IgD-negative memory B cell (primary cell): Measurements from ENCODE around the gene EEF1AKMT1. TPM values are rescaled to one million over a fixed set of nuclear protein-coding genes. Genes with fewer than 3 reads are reported as not detected.

Experiments
- H3K27ac Mint-ChIP-seq, 3 donors: one replicate each; pipeline ENCODE4 v1.8.0; 2020 to 2022; ENCODE audit warnings: mild to moderate bottlenecking in 3 of 3, mixed read lengths in 3 of 3, moderate library complexity in 1 of 3
- H3K27me3 Mint-ChIP-seq: one replicate; pipeline ENCODE4 v1.8.0; 2021; ENCODE audit warnings: mixed read lengths
- H3K36me3 Mint-ChIP-seq: one replicate; pipeline ENCODE4 v1.8.0; 2020; ENCODE audit warnings: mild to moderate bottlenecking, mixed read lengths
- H3K4me1 Mint-ChIP-seq, 3 donors: one replicate each; pipeline ENCODE4 v1.8.0; 2020 to 2022; ENCODE audit warnings: mixed read lengths in 3 of 3, mild to moderate bottlenecking in 1 of 3
- H3K4me3 Mint-ChIP-seq, 4 donors: one replicate each; pipeline ENCODE4 v1.8.0; 2020 to 2022; ENCODE audit warnings: mild to moderate bottlenecking in 4 of 4, mixed read lengths in 4 of 4, moderate library complexity in 3 of 4
- H3K9me3 Mint-ChIP-seq, 3 donors: one replicate each; pipeline ENCODE4 v1.8.0; 2020 to 2021; ENCODE audit warnings: mixed read lengths in 3 of 3, mild to moderate bottlenecking in 1 of 3
- polyA plus RNA-seq: library from polyadenylated mRNA; unstranded; fragments of 300-500 nt; fragmentation: Illumina TruSeq; gene quantifications from one replicate; pipeline ENCODE4 v1.2.3, GENCODE V29; 2021

EEF1AKMT1 gene
- polyA plus RNA-seq, 1 donor from 2014 or later: 10.5 TPM

GRCh38 chr13:20719783-20720182, 54.0 kb downstream of the EEF1AKMT1 start:
- Mint-ChIP-seq H3K9me3 (no peaks in the 10 kb centered on the region), H3K36me3 (no peaks in the 10 kb centered on the region), H3K27ac (no peak overlapping the region), H3K27me3 (peaks cover 23% of the 10 kb centered on the region), H3K4me3 (no peak overlapping the region), H3K4me1 (peaks cover 0 to 2% (median 0%) of the 10 kb centered on the region in 3 donors)

- Mint-ChIP-seq H3K4me1 (peaks cover 0 to 2% (median 0%) of the 10 kb centered on the region in 3 donors), H3K27ac (no peak overlapping the region), H3K9me3 (no peaks in the 10 kb centered on the region), H3K4me3 (no peak overlapping the region), H3K27me3 (peaks cover 24% of the 10 kb centered on the region), H3K36me3 (no peaks in the 10 kb centered on the region)
These were observed 54.7 kb downstream of the EEF1AKMT1 start for GRCh38 chr13:20718958-20719566.

DNA sequence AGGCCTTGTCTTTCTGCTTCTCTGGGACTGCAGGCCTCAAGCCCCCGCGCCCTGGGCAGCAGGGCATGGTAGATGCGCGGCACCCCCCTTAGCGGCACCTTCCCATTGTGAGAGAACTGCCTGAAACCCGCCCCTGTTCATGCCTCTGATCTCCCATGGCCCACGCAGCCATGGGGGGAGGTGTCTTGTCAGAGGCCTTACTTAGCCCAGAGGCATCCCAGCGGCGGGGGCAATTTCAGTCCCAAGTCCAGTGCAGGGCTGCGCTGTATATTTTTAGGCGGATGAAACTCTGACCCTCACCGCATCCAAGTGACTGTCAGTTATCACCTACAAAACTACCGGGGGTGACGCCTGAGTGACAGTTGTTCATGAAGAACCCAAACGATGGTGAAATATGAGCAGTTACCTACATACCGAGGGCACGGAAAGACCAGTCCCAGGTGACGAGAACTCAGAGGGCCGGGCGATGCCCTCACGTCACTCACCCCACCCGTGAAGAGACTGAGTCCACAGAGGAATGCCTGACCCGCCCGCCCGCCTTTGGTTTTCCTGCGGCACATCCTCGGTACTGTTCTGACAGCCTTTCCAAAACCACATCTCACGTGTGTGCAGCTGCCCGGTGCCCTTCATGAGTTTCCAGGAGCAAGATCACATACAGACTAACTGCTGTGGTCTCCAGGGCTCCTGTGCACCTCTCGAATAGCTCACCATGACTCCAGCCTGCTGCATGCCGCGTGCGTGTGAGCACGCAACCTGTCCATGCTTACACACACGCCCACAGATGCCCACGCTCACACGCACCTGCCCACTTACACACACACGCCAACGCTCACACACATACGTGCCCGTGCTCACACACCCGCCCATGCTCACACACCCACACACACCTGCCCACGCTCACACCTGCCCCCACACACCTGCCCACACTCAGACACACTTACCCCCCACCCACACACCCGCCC, 55.9 kb downstream of the EEF1AKMT1 start:
- Mint-ChIP-seq H3K4me3 (no peak overlapping the region), H3K36me3 (no peaks in the 10 kb centered on the region), H3K9me3 (no peaks in the 10 kb centered on the region), H3K27ac (no peak overlapping the region), H3K27me3 (peaks cover 23% of the 10 kb centered on the region), H3K4me1 (peaks cover 0 to 3% (median 3%) of the 10 kb centered on the region in 3 donors)

DNA sequence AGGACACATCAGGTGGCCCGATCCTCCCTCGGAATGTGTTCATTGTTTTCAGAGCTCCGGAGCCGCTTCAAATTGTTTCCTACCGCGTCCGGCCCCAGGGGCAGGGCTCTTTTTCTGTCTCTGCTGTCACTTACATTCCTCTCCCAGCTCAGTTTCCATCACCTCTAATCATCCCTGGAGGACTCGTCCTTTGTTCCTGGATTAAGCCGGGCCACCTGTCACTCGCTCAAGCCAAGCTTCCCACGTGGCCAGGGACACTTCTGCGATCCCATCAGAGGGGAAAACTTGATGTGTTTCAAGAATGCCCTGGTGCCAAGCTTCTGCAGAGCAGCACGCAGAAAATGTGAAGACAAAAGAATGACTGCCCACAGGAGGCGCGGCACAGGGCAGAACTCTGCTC, 56.8 kb downstream of the EEF1AKMT1 start:
- peaks cover 2 to 5% (median 3%) of the 10 kb centered on the region in 3 donors for H3K4me1 Mint-ChIP-seq
- no peak overlapping the region for H3K27ac Mint-ChIP-seq
- peaks cover 15% of the 10 kb centered on the region for H3K27me3 Mint-ChIP-seq
- no peaks in the 10 kb centered on the region for H3K9me3 Mint-ChIP-seq
- no peak overlapping the region for H3K4me3 Mint-ChIP-seq
- H3K36me3 Mint-ChIP-seq: no peaks in the 10 kb centered on the region

- Mint-ChIP-seq H3K4me3 (no peak overlapping the region), H3K27me3 (peaks cover 7% of the 10 kb centered on the region), H3K36me3 (no peaks in the 10 kb centered on the region), H3K4me1 (peaks cover 2 to 3% (median 3%) of the 10 kb centered on the region in 3 donors), H3K27ac (no peak overlapping the region), H3K9me3 (no peaks in the 10 kb centered on the region)
These were observed 58.4 kb downstream of the EEF1AKMT1 start for GRCh38 chr13:20715330-20715712.

DNA sequence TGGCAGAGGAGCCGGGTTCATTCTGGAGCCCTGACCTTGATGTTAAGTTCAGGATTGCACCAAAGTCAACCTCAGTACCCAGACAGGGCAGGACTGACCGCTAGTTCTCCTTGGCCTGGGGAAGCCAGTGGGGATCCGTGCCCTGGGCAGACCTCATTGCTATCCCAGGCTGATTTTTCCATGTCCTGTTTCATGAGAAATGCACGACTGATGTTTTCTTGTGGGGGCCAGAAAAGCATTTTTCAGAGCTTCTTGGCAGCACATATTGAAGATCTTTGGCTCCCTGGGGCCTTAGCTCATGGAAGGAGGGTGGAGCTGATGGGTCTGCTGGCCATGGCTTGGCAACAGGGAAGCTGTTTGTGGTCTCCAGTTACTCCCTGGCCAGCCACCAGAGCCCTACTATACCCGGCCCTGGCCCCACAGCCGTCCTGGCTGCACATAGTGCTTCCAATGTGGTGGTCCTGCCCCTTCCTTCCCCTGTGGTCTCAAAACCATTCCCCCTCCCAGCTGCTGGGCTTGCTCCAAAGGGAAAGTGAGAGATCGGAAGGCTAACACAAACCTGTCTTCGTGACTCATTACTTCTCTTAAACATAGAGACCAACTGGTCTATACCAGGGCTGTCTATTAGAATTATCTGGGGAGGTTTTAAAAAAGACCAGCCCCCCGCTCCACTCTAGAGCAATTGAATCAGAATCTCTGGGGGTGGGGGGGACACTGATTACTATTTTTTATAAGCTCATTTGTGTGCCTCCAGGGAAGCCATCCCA, 59.0 kb downstream of the EEF1AKMT1 start:
- no peak overlapping the region for H3K4me3 Mint-ChIP-seq
- no peak overlapping the region for H3K27ac Mint-ChIP-seq
- no peaks in the 10 kb centered on the region for H3K36me3 Mint-ChIP-seq
- no peaks in the 10 kb centered on the region for H3K9me3 Mint-ChIP-seq
- H3K4me1 Mint-ChIP-seq: peaks cover 2 to 3% (median 3%) of the 10 kb centered on the region in 3 donors
- peaks cover 7% of the 10 kb centered on the region for H3K27me3 Mint-ChIP-seq

GRCh38 chr13:20714161-20714560, 59.6 kb downstream of the EEF1AKMT1 start:
- Mint-ChIP-seq H3K27me3 (peaks cover 7% of the 10 kb centered on the region), H3K27ac (no peak overlapping the region), H3K9me3 (no peaks in the 10 kb centered on the region), H3K4me1 (peaks cover 2 to 3% (median 3%) of the 10 kb centered on the region in 3 donors), H3K4me3 (no peak overlapping the region), H3K36me3 (no peaks in the 10 kb centered on the region)

DNA sequence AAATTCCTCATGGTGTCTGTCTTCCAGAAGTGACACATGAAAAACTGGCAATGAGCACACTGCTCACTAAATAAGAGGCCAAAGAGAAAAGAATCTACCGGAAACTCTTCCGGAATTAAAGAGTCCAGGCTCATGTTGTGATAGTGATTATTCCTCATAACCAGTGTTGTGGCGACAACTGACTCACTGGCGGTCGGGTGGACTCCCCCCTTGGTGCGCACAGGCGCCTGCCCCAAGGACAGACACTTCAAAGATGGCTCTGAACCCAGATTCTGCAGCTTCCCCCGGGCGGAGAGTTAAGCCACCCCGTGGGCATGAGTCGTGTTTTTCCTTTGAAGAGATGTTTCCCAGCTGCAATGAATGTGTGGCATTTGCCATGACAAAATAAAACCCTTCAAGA, 60.0 kb downstream of the EEF1AKMT1 start:
- Mint-ChIP-seq H3K27me3 (peaks cover 7% of the 10 kb centered on the region), H3K4me3 (no peak overlapping the region), H3K36me3 (no peaks in the 10 kb centered on the region)

DNA sequence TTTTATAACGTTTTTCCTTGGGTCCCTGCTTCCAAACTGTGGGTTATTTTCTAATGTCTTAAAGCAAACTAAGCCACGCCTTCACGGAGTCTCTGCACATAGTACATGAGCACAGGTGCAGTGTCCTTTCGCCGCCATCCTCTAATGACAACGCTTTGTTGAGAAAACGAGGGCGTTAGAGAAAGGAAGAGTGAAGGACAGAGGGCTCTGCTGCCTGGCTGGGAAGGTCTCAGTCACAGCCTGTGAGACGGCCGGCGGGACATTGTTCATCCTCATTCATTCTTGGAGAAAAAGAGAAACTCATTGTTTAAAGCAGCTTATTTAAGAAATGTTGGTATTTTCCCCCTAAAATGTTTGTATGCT, 60.8 kb downstream of the EEF1AKMT1 start:
- H3K36me3 Mint-ChIP-seq: no peaks in the 10 kb centered on the region
- no peaks in the 10 kb centered on the region for H3K9me3 Mint-ChIP-seq
- peak overlapping the region in 1 of 4 donors; percentile 67 for H3K4me3 Mint-ChIP-seq
- peaks cover 7% of the 10 kb centered on the region for H3K27me3 Mint-ChIP-seq
- no peak overlapping the region for H3K27ac Mint-ChIP-seq
- H3K4me1 Mint-ChIP-seq: peaks cover 2 to 3% (median 3%) of the 10 kb centered on the region in 3 donors

More for the DNA sequence above, 60.0 kb downstream of the EEF1AKMT1 start:
- no peak overlapping the region for H3K27ac Mint-ChIP-seq
- H3K9me3 Mint-ChIP-seq: no peaks in the 10 kb centered on the region
- H3K4me1 Mint-ChIP-seq: peaks cover 2 to 3% (median 3%) of the 10 kb centered on the region in 3 donors

- peaks cover 7% of the 10 kb centered on the region for H3K27me3 Mint-ChIP-seq
- H3K36me3 Mint-ChIP-seq: no peaks in the 10 kb centered on the region
- H3K27ac Mint-ChIP-seq: no peak overlapping the region
- peaks cover 2 to 5% (median 3%) of the 10 kb centered on the region in 3 donors for H3K4me1 Mint-ChIP-seq
- no peaks in the 10 kb centered on the region for H3K9me3 Mint-ChIP-seq
- peak overlapping the region in 1 of 4 donors; percentile 17 for H3K4me3 Mint-ChIP-seq
These were observed 62.3 kb downstream of the EEF1AKMT1 start for GRCh38 chr13:20711301-20712044.

- Mint-ChIP-seq H3K4me1 (peaks cover 2 to 9% (median 3%) of the 10 kb centered on the region in 3 donors), H3K27me3 (peaks cover 4% of the 10 kb centered on the region), H3K36me3 (no peaks in the 10 kb centered on the region), H3K9me3 (no peaks in the 10 kb centered on the region), H3K4me3 (no peak overlapping the region), H3K27ac (no peak overlapping the region)
These were observed 64.0 kb downstream of the EEF1AKMT1 start for GRCh38 chr13:20709782-20710181.

DNA sequence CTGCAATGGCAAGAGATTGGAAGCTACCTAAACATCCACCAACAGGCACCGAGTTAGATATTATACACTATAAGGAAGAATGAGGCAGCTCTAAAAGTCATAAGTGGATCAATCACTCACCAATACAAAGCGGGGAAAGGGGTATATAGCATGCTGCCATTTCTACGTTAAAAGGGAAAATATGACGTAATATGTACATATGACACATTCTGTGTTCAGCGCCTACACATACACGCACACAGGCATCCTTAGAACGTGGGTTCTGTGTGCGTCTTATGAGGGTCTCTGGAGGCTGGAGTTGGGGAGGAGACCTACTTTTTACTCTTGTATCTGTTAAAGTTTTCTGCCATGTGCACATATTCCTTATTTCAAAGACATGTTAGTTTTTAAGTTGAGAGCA, 64.4 kb downstream of the EEF1AKMT1 start:
- H3K9me3 Mint-ChIP-seq: no peaks in the 10 kb centered on the region
- peaks cover 4% of the 10 kb centered on the region for H3K27me3 Mint-ChIP-seq
- no peak overlapping the region for H3K4me3 Mint-ChIP-seq
- no peak overlapping the region for H3K27ac Mint-ChIP-seq
- no peaks in the 10 kb centered on the region for H3K36me3 Mint-ChIP-seq
- H3K4me1 Mint-ChIP-seq: peaks cover 2 to 9% (median 3%) of the 10 kb centered on the region in 3 donors

DNA sequence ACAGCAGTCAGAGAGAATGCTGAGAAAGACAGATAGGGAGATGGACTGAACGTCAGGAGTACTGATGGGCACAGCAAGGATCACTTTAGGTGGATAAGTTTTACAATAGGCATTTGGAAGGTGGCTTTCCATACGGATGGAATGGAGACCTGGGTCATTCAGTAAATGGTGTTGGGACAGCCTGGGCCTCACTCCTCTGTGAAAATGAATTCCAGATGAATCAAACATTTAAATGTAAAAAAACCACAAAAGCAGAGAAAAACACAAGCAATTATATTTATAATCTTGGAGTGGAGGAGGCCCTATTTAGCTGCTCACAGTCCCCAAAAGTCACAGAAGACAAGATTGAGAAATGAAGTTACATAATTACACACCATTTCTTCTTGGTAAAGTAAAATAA, 65.5 kb downstream of the EEF1AKMT1 start:
- Mint-ChIP-seq H3K36me3 (no peaks in the 10 kb centered on the region), H3K27me3 (no peaks in the 10 kb centered on the region), H3K4me1 (peaks cover 2 to 5% (median 4%) of the 10 kb centered on the region in 3 donors), H3K27ac (peak overlapping the region in 1 of 3 donors; percentile 2), H3K9me3 (no peaks in the 10 kb centered on the region), H3K4me3 (no peak overlapping the region)

- Mint-ChIP-seq H3K27ac (peak overlapping the region in 1 of 3 donors; percentile 36), H3K27me3 (peaks cover 1% of the 10 kb centered on the region), H3K4me3 (peak overlapping the region in 1 of 4 donors; percentile 84), H3K4me1 (peaks cover 7 to 13% (median 7%) of the 10 kb centered on the region in 3 donors), H3K36me3 (no peaks in the 10 kb centered on the region), H3K9me3 (no peaks in the 10 kb centered on the region)
These were observed 67.1 kb downstream of the EEF1AKMT1 start for GRCh38 chr13:20706661-20707060.
